ENCODE data around the gene PTPN3. TPM values are rescaled to one million over a fixed set of nuclear protein-coding genes. Genes with fewer than 3 reads are reported as not detected.

PTPN3 gene
- total and polyA plus RNA-seq, 9 of the 15 experiments (the other 6 are each of a cell fraction or from before 2014, with no cell fraction given), result 0.02 TPM; not detected in 8

- BruUV-seq (replicated peaks), result no TSS peak
- no peaks in the 10 kb centered on the region for H3K9me3 ChIP-seq (replicated peaks; ENCODE audit: control insufficient read depth, insufficient read depth, low read depth, low read length)
- peaks cover 2 to 26% of the 10 kb centered on the region in 2 experiments for H3K27me3 ChIP-seq (ENCODE audit: control insufficient read depth in 2 of 2, insufficient read depth in 2 of 2, low read length in 2 of 2)
- no peaks in the 10 kb centered on the region for H3K4me1 ChIP-seq (replicated peaks in 1 of 2; ENCODE audit: control insufficient read depth in 2 of 2, insufficient read depth in 2 of 2, low read length in 2 of 2)
- H3K36me3 ChIP-seq (ENCODE audit: control insufficient read depth, insufficient read depth, low read length), result no peaks in the 10 kb centered on the region
- intact Hi-C loops (cut with micrococcal nuclease) (loop anchor here (5.0 kb wide), 1 partner anchor 270 kb away; no protein-coding TSS in a partner anchor), in situ Hi-C loops (cut with MboI) (no loop called here)
- ATAC-seq, result no peak
- TF ChIP-seq EWSR1 (IDR thresholded peaks at IDR 0.05; ENCODE audit: borderline replicate concordance, low read depth, partially characterized antibody) (no peak), PML (IDR thresholded peaks at IDR 0.05; ENCODE audit: low read length) (no peak), BRD9 (IDR thresholded peaks at IDR 0.05; ENCODE audit: low read depth, partially characterized antibody) (no peak)
- TF ChIP-seq, protein P1, sequence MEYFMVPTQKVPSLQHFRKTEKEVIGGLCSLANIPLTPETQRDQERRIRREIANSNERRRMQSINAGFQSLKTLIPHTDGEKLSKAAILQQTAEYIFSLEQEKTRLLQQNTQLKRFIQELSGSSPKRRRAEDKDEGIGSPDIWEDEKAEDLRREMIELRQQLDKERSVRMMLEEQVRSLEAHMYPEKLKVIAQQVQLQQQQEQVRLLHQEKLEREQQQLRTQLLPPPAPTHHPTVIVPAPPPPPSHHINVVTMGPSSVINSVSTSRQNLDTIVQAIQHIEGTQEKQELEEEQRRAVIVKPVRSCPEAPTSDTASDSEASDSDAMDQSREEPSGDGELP (CRISPR knock-in tag; IDR thresholded peaks at IDR 0.05; ENCODE audit: borderline replicate concordance), result no peak
- 2% methylated on average over 12 of the region's 12 CpGs for WGBS (ENCODE audit: insufficient coverage, low coverage, missing lambda C conversion rate)
- H3K79me2 ChIP-seq (ENCODE audit: control insufficient read depth, insufficient read depth, low read length), result no peaks in the 10 kb centered on the region
- ChIA-PET CTCF (ENCODE audit: low intra/inter-chr PET ratio) (no interaction called here), POLR2A (interaction anchor here (0.6 kb wide), 1 partner anchor 9 kb away, joined by 4 read pairs; no protein-coding TSS in a partner anchor)
- H4K20me1 ChIP-seq (replicated peaks; ENCODE audit: control insufficient read depth, insufficient read depth, low read length), result no peaks in the 10 kb centered on the region
- H3K27ac ChIP-seq (ENCODE audit: extremely low read depth, low read depth, low read length), result no peak overlapping the region
- H2AFZ ChIP-seq (ENCODE audit: low read depth, low read length), result no peak overlapping the region
- H3K4me2 ChIP-seq (ENCODE audit: insufficient read depth, low read length), result no peak overlapping the region
- no peak for DNase-seq (ENCODE audit: extremely low read depth in 1 of 4, low spot score in 3 of 4)
- FAIRE-seq, result no peak
- H3K9me1 ChIP-seq (ENCODE audit: control insufficient read depth, insufficient read depth, low read length), result no peaks in the 10 kb centered on the region
- no peak overlapping the region for H3K4me3 ChIP-seq
- no peak overlapping the region for H3K9ac ChIP-seq (ENCODE audit: insufficient read depth in 1 of 2, low read depth in 2 of 2, low read length in 2 of 2)
Observed at GRCh38 chr9:109466623-109467590, 31.2 kb downstream of the PTPN3 start.
